HG02798 (cell line): ENCODE results near the gene LAMA2.

Source experiments
- ATAC-seq: cut with Tn5 transposase; IDR thresholded peaks from one replicate; pipeline ENCODE4 v1.9.1; 2021; ENCODE audit warnings: mild to moderate bottlenecking; ENCODE audit not compliant: unreplicated experiment, poor library complexity

Gene LAMA2

DNA sequence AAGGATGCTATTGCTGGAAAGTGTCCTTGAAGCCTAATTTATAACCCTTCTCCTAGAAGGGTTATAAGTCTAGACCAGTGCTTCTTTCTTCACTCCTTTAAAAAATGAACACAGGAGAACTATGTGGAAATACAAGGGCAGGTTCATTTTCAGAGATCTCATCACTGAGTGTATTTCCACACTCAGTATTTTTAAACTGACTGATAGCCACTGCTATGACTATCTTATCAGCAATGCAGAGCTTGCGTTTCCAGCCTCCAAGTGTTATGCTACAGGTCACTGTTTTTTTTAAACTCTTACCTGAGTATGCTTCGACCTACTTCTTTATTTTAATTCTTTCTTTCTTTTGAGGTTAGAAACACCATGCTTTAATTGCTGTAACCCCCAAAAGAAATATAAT, 508.0 kb downstream of the LAMA2 start:
- no peak for ATAC-seq

DNA sequence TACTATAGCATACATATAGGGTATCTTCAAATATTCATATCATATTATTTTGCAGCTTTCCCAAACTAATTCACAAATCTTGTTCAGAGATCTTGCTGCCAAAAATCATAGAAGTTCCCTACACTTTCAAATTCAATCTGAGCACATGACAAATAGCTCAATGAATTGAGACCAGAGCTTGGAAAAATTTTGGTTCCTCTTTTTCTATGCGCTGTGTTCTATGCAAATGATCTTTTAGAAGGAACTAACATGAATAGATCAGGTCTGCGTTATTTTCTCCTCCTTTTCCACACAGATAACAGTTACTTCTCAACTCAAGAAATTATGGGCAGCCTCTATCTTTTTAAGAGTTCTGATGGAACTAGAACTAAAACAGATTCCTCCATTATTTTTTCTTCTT, 510.7 kb downstream of the LAMA2 start:
- no peak for ATAC-seq

DNA sequence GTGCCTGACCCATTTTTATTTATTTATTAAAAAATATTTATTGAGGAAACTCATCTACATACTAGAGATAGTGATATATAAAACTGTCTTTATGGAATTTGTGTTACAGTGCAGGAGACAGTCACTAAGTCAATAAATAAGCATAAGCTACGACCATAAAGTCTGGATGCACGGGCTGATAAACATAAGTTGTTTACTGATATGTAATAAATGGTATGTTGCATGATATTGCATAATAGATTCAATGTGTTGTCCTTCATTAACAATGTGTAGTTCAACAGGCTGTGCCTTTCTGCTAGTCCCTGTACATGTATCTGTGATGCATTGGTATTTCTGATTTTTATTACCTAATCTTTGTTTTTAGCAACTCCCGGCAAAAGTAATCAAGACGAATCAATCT, 515.8 kb downstream of the LAMA2 start:
- no peak for ATAC-seq

DNA sequence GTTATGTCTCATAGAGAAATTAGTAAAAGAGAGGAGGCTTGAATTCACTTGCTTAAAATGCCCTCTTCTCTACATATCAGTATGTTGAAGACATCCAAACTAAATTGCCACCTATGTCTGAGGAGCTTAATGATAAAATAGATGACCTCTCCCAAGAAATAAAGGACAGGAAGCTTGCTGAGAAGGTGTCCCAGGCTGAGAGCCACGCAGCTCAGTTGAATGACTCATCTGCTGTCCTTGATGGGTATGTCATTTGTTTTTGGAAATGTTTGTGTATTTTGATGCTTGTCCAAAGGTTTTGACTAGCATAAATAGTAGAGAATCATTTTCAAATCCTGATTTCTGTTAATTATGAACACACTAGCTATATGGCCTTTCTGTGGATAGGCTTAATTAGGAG, 519.3 kb downstream of the LAMA2 start:
- no peak for ATAC-seq

DNA sequence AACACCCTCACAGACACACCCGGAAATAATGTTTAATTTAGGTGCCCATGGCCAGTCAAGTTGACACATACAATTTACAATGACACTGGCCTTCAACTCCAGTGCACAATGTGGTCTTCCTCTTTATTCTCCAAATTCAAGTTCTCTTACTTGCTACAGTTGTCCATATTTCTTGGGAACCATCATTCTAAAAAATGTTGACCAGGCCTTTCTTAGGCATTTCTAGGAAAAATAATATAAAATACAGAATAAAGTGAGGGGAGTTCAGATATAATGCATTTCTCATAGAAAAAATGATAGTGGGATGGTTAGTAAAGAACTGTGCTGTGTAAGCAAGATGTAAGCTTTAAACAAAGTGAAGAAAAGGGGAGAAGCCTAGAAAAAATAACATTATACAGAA, 528.2 kb downstream of the LAMA2 start:
- ATAC-seq: no peak

DNA sequence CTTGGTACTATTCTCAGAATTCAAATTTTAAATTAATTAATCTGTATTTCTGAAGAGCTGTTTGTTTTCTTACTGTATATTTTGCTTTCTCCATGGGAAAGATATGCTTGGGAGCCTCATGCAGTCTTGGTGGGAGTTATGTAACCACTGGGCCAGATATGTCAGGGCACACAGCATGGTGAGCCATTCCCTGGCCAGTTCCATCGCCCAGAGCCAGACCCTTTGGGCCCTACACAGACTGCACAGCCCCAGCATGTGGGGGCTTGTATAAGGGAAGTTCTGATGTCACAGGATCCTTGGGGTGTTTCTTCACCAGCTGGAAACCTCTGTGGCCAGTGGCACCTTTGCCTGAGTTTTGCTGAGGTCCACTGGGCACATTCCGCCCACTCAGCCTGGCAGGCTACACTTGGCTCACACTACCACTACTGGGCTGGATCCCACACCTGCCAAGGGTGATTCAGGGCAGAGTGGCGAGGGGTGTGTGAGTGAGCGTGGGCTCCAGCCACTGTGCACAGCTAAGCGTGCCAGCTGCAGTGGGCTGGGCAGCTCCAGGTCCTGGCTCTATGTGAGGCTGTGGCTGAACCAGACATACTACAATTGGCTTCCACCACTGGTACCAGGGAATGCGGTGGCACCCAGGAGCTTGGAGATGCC, 533.5 kb downstream of the LAMA2 start:
- no peak for ATAC-seq

DNA sequence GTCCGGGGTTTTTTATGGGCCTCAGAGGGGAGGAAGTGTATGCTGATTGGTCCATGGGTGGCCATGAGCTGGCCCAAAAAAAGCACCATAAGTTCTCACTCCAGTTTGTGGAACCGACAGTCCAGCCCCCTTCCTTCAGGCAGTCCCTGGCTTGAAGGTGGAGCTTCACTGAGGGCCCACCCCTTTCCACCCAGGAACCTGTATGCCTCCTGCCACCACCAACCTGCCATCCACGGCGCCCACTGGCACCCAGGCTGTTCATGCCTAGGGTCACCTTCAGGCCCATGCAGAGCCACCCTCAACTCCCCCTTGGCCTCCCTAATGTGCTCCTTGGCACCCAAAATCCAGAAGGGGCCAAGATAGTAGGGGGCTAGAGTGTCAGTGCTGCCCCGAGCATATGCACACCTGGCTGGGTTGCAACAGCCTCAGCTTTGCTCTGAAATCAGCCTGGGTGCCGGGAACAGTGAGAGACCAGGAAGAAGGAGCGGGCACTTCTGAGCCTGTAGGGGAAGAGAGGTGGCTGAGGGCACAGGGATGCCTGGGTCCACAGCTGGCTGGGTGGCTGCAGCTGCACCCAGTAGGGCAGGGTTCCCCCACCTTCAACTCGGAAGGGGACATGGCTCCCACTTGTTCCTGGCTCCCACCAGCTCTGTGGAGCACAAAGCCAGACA, 534.6 kb downstream of the LAMA2 start:
- no peak for ATAC-seq

DNA sequence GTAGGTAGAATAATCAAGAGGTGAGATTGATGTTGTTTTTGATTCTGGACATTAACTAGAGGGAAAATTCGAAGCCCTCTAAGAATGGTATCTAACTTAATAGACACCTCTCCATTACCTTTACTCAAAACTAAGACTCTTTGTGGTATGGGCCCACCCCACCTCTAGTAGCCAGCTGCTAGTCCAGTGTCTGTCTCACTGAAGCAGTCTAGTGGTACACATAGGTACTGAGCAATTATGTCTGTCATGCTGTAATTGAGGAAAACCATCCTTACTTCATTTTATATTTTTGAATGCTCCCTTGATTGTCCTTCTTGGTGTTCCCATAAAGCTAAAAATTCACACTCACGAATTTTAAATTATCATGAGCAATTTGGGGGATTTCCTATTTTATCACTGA, 536.4 kb downstream of the LAMA2 start:
- no peak for ATAC-seq

DNA sequence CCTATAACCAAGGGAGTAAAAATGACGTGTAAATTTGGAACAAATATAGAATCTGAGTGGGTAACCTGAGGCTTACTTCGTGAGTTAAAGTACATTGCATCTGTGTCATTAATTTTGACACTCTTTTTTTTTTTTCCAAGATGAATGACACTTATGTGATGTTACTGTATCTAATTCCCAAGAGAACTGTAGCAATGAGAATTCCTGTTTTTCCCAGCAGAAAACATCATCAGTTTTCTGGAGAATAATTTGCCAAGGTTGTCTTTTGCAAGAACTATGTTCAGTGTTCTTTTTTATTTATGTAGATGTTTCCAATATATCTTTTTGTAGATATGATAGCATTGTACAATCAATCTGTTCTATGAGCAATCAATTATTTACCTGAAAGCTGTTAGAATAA, 543.4 kb downstream of the LAMA2 start:
- ATAC-seq: no peak

DNA sequence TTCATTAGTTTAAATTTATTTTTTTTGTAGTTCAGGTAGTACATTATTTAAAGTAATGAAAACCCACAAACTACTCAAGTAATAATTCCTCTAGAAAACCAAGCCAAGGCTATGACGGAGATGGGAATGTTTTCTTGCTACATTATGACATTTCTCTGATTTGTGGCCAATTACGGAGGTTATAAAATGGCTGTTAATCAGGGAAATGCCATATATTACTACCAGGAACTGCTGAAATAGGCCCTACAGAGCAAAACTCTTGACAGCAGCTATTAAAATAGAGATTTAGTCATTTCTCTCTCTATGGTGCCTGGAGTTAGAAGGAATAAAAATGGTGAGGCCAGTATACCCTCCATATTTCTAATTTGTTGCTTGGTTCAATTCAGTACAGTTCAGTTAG, 547.0 kb downstream of the LAMA2 start:
- no peak for ATAC-seq

DNA sequence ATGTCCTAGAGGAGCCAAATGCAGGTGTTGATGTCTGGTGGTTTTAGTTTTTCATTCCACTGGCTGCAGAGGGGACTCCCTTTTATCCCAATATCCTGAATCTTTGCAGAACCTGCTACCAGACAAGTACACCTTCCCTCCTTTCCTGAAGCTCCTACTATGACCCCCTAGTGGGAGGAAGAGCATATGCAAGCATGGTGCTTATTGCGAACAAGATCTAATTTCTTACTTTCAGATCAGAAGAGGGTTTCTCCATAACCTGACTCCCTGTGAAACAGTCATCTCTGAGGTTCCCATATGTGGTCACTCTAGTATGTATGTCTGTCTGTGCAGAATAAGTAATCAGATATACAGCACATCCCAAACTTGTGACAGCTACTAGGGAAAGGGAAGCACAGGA, 549.8 kb downstream of the LAMA2 start:
- ATAC-seq: no peak

DNA sequence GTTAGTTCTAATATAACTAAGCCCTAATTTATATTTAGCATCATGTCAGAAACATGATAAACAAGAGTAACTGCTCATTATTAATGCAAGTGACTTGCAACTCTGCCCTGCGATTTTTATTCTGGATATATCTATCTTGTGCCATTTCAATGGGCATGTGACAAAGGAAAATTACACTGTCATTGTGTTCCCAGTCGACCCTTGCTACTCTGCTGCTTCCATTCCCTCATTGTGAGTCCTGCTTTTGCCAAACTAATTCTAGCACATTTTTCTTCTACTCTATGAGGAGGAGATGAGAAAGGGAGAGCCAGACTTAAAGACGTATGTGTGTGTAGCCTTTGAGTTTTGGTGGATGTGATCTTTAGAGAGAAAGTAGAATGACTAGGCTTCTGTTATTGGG, 551.2 kb downstream of the LAMA2 start:
- ATAC-seq: no peak

DNA sequence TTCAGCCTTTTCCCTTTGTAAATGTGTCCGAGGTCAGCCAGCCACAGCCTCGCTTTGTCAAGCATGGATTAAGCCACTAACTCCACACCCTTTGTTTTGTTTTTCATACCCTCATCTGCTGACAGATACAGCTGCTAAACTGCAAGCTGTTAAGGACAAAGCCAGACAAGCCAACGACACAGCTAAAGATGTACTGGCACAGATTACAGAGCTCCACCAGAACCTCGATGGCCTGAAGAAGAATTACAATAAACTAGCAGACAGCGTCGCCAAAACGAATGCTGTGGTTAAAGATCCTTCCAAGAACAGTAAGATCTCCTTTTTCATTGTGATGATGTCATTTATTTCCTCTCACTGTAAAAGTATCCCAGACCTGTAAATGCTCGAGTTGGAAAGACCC, 557.8 kb downstream of the LAMA2 start:
- ATAC-seq: no peak

DNA sequence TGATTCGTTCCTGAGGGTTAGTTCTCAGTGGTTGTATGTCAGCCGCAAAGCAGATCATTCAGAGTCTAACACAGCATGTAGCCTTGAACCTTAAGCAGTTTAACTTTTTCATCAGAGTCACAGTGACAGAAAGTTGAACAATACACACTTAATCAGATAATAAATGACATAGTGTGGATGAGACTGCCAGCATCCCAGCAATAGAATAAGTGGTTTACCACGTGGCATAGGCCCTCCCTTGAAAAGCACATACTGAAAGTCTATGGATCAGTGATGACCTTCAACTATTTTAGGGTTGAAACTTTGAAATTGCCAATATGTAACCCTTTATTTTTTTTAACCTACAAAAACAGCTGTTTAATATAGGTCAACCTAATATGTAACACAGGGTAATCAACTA, 561.7 kb downstream of the LAMA2 start:
- no peak for ATAC-seq

DNA sequence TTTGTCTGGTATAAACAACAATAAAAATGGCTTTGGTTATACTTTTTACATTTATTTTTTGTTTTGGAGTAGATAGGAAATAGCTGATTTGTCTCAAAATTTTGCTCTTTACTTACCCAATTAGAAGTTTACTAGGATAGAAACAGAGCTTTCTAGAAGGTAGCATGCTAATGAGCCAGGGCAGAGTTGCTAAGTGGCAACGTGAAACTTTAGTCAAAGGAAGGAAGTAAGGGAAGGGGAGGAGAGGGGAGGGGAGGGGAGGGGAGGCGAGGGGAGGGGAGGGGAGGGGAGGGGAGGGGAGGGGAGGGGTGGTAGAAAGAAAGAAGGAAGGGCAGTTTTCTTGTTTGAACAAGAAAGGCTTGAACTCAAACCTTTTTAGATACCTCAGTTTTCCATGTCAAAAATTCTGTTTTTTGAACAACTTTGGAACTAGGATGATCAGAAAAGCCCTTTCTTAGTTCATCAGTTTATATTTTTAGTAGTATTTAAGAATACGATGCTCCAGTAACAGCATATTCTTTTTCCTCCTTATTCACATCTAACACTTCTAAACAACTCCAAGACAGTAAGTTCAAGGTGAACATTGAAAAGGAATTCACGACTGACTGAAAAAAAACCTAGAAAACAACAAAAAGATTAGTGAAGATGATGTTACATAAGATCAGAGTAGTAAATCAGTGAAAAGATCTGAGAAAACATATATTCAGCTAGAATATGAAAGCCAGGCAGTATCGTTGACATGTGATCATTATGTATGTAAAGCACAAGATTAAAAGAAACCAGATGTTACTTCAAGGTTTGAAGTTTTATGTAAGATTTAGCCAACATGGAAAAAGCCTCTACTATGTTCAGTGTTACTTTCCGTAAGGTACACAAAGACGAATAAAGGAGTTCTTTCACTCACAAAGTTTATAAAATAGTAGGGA, 563.6 kb downstream of the LAMA2 start:
- no peak for ATAC-seq

DNA sequence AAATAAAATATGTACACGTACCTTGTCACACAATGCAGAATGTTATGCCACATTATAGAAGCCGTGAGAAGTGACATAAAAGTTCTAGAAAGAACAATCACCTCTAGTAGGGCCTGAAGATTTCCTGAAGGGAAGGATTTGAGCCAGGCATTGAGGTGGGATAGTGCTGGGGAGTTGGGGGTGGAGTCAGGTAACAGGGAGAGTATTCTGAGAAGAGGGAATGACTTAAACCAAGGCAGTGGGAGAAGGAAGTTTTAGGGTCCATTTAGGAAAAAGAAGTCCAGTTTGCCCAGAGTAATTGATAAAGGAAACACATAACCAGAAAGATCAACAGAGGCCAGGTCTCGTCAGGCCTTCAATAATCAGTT, 564.2 kb downstream of the LAMA2 start:
- no peak for ATAC-seq

DNA sequence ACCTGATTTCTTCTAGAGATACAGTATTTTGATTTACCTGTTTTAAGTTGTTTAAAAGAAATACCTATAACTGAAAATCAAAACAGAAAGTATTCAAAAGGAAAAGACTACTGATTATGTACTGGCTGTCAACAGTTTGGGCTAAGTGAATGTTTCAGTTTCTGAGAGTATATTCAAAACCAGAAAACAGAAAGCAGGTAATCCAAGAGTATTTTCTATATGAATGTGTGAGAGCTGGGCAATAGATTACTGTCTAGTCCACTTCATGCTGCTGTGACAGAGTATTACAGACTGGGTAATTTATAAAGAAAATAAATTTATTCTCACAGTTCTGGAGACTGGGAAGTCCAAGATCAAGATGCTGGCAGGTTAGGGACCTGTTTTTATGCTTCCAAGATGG, 566.0 kb downstream of the LAMA2 start:
- ATAC-seq: peak; percentile 100

DNA sequence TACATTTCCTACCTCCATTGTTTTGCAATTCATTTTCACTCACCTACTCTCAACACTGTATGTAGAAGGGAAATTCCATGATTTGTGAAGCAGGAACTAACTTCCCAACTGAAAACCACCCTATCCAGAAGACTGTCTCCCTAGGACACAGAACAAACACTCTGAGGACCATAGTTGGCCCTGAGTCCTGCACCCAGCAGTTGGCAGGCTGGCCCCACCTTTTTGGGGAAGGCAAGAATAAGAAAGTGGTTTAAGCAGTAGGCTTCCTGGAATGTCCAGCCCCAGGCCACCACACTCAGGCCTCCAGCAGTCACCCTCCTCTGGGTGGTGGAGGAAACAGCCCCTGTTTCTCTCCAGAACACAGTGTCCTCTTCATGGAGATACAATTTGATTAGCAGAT, 568.2 kb downstream of the LAMA2 start:
- ATAC-seq: no peak

DNA sequence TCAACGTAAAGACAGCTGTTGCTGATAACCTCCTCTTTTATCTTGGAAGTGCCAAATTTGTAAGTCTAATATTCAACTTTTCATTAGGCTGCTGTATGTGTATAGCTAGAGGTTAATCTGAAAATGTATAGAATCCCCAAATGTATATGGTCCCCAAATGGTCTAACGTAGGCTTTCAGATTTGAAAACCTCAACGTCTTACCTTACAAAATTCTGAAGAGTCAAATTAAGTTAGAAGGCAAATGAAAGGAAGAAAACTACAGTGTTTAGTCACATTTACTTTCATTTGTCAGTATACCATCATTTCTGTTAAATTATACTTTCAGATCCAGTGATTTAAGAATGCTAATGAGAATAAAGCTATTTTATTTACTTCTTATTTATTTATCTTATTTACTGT, 570.1 kb downstream of the LAMA2 start:
- ATAC-seq: no peak

DNA sequence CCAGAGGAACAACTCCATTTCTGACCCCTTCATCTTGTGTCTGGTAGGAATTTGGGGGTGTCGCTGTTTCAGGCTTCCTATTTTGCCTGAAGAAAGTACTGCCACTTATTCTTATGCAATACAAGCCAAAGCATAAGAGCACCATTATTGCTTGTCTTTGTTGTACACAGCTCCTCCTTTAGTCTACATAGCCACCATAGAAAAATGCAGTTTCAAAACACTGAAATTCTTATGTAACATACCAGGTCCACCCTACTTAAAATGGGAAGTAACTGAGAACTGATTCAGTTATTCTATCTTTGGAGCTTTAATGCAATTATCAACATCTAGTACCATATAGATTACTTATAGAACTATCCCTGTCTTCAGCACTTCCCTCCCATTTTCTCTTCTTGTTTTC, 571.5 kb downstream of the LAMA2 start:
- no peak for ATAC-seq

DNA sequence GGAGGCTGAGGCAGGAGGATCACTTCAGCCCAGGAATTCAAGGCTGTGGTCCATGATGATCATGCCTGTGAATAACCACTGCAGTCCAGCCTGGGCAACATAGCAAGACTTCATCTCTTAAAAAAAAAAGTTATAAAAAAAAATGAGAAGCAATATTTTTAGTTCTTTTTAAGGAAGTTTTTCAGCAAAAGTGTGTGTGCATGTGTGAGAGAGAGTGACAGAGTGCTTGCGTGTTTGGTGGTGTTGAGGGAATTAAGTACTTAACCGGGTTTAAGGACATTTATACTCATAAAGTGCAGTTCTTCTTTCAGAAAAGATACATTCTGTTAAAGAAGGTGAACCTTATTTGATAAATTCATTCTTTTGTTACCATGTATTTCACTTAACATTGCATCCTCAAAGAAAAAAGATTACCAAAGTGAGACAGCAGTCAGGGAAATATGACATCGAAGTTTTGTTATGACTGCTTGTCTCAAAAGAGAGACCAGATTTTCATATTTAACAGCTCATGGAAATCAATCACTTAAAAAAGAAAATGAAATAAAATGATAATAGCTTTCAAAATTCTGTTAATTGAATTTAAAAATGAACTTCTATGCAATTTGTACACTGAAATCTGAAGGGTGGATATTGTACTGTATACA, 572.3 kb downstream of the LAMA2 start:
- ATAC-seq: no peak
